Activated T-helper 1 cell treated with anti-CD3 and anti-CD28 coated beads, Interleukin-12 subunit alpha, Interleukin-12 subunit beta, Interleukin-2, Interleukin-4 antibody, amounts not matched to agents 30 ng/mL and 10 ng/mL and 1 ng/mL, durations not matched to agents 14 hours and 24 hours and 36 hours (primary cell): Measurements from ENCODE around the gene CCDC192. TPM values are rescaled to one million over a fixed set of nuclear protein-coding genes. Genes with fewer than 3 reads are reported as not detected.
"Not testable (repeated sequence)": the region's sequence is repeated elsewhere in the genome, so short reads cannot be mapped to it uniquely, and the experiment has no call there.

Experiments
- DNase-seq: peaks from one replicate; pipeline ENCODE4 v3.0.0; 2021; ENCODE audit warnings: low spot score
- H3K27ac Mint-ChIP-seq: one replicate; pipeline ENCODE4 v1.8.0; 2021; ENCODE audit warnings: mild to moderate bottlenecking, mixed read lengths
- H3K27me3 Mint-ChIP-seq: one replicate; pipeline ENCODE4 v1.8.0; 2022; ENCODE audit warnings: mild to moderate bottlenecking, moderate library complexity, mixed read lengths; ENCODE audit not compliant: insufficient read depth
- H3K36me3 Mint-ChIP-seq: one replicate; pipeline ENCODE4 v1.8.0; 2021; ENCODE audit warnings: low read depth, mixed read lengths
- H3K4me1 Mint-ChIP-seq: one replicate; pipeline ENCODE4 v1.8.0; 2021; ENCODE audit warnings: low read depth, mixed read lengths
- H3K4me3 Mint-ChIP-seq: one replicate; pipeline ENCODE4 v1.8.0; 2021; ENCODE audit warnings: mild to moderate bottlenecking, moderate library complexity, mixed read lengths
- H3K9me3 Mint-ChIP-seq: one replicate; pipeline ENCODE4 v1.8.0; 2021; ENCODE audit warnings: mixed read lengths
- intact Hi-C: fragments of 100-400 bp; cut with micrococcal nuclease; formaldehyde crosslinking; loops from one replicate; pipeline ENCODE4 v1.15.1; 2024
- total RNA-seq: library from RNA; stranded (reverse); gene quantifications from 2 replicates; pipeline ENCODE4 v1.2.3, GENCODE V29; 2022

CCDC192 gene
- total RNA-seq, 1 donor from 2014 or later = not detected

DNA sequence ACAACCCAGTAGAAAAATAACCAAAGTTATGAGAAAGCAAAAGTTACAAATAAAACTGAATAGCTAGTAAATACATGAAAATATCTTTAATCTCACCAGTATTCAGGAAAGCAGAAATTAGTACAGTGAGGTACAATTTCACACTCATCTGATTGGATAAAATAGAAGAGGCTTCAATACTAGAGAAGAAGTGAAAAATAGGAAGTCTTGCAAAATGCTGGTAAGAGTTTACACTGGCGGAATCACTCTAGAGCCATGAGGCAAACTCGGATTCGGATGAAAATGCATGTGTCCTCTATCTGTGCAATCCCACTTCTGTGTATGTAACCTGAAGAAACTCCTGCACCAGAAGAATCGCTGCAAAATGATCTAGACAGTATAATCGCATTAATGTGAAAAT, 128.9 kb downstream of the CCDC192 start:
- no peaks in the 10 kb centered on the region for H3K36me3 Mint-ChIP-seq
- H3K27ac Mint-ChIP-seq = no peak overlapping the region
- H3K9me3 Mint-ChIP-seq = no peaks in the 10 kb centered on the region
- H3K4me1 Mint-ChIP-seq = no peaks in the 10 kb centered on the region
- no peak for DNase-seq
- intact Hi-C loops = no loop called here
- no peak overlapping the region for H3K4me3 Mint-ChIP-seq
- peaks cover 24% of the 10 kb centered on the region for H3K27me3 Mint-ChIP-seq

DNA sequence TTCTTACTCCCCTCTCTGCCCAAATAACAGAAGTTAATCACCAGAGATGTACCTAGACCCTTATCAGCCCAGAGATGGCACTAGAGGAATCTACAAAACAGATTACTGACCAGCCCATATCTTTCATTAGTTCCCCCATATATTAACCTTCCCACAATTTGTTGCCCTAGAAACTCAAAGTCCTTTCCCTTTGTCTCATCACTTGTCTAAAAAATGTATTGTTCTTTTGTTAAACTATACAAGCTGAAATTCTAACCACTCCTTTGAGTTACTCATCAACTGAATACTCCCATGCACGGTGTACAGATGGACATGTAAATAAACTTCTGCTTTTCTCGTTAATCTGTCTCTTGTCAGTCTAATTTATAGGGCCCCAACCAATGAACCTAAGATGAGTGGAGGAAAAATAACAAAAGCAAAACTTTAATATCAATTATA, 130.9 kb downstream of the CCDC192 start:
- H3K4me3 Mint-ChIP-seq = no peak overlapping the region
- H3K4me1 Mint-ChIP-seq = no peaks in the 10 kb centered on the region
- peaks cover 14% of the 10 kb centered on the region for H3K27me3 Mint-ChIP-seq
- intact Hi-C loops = no loop called here
- no peaks in the 10 kb centered on the region for H3K36me3 Mint-ChIP-seq
- no peak for DNase-seq
- no peak overlapping the region for H3K27ac Mint-ChIP-seq
- no peaks in the 10 kb centered on the region for H3K9me3 Mint-ChIP-seq

DNA sequence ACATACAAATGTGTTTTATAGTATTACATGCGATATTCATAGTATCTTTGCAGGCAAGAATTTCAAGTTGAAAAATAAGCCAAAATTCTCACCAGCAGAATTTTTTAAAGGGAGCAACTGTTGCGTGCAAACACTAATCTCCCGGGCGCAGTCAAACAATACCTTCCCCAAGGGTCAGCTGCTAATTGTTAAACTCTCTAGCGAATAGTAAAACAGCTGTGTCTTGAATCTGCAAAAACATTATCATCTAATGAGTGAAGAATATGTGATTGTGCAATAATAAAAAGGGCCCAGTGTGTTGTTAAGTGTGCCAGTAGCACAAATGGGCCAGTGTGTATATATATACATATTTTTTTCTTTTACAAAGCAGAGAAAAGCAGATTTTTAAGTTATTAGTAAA, 131.4 kb downstream of the CCDC192 start:
- intact Hi-C loops = no loop called here
- no peaks in the 10 kb centered on the region for H3K9me3 Mint-ChIP-seq
- no peak for DNase-seq
- no peaks in the 10 kb centered on the region for H3K36me3 Mint-ChIP-seq
- no peak overlapping the region for H3K27ac Mint-ChIP-seq
- H3K4me3 Mint-ChIP-seq = no peak overlapping the region
- H3K4me1 Mint-ChIP-seq = no peaks in the 10 kb centered on the region
- H3K27me3 Mint-ChIP-seq = peaks cover 14% of the 10 kb centered on the region

DNA sequence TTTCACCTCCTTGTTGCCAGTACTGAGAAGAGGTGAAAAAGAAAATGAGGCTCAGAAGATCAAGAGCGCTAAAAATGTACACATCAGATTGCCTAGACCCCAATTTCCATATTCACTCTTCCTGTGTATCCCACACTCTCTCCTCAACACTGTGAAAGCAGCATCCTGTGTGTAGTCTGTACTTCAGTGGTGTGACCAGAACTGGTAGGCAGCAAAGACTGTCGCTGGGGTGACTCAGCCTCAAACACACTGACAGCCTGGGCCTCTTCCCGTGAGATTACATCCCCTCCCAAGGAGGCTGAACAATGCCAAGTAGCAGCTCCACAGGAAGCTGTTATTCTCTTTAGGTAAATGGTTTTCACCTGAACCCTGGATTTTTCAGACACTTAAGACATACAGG, 135.5 kb downstream of the CCDC192 start:
- intact Hi-C loops = no loop called here
- peaks cover 8% of the 10 kb centered on the region for H3K27me3 Mint-ChIP-seq
- DNase-seq = no peak
- no peaks in the 10 kb centered on the region for H3K9me3 Mint-ChIP-seq
- H3K4me3 Mint-ChIP-seq = no peak overlapping the region
- H3K27ac Mint-ChIP-seq = no peak overlapping the region
- no peaks in the 10 kb centered on the region for H3K4me1 Mint-ChIP-seq
- no peaks in the 10 kb centered on the region for H3K36me3 Mint-ChIP-seq

- H3K9me3 Mint-ChIP-seq = no peaks in the 10 kb centered on the region
These were observed 135.9 kb downstream of the CCDC192 start for GRCh38 chr5:127839072-127839471.

DNA sequence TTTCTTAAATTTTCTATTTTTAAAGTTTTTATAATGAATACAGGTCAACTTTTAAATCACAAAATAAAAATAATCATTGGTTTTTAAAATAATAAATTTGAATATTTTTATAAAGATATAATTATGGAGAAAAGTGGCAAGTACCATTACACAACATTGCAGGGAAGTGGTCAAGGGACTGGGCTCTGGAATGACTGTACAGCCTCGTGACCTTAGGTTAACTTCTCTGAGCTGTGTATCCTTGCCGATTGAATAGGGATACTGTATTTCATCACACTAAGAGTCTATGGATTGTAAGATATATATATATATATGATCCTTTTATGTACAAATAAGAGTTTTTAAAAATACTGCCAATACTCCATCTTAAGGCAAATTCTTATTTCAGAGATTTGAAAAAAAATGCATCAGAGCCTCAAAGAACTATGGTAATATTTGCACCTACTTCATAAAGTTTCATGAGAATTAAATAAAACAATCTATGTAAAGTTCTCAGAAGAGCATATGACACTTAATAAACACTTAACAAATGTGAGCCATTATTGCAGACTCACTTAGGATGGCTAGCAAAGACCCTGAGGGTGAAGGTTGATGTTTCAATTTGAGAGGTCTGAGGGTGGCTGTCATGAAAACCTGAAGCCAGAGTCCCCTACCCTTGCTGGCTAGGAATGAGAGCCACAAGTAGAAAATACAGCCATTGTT, 136.5 kb downstream of the CCDC192 start:
- H3K4me1 Mint-ChIP-seq = no peaks in the 10 kb centered on the region
- no peaks in the 10 kb centered on the region for H3K36me3 Mint-ChIP-seq

More at GRCh38 chr5:127839072-127839471, 135.9 kb downstream of the CCDC192 start:
- intact Hi-C loops = no loop called here
- H3K4me1 Mint-ChIP-seq = no peaks in the 10 kb centered on the region
- H3K36me3 Mint-ChIP-seq = no peaks in the 10 kb centered on the region
- peaks cover 4% of the 10 kb centered on the region for H3K27me3 Mint-ChIP-seq
- no peak overlapping the region for H3K27ac Mint-ChIP-seq
- DNase-seq = no peak
- H3K4me3 Mint-ChIP-seq = no peak overlapping the region

DNA sequence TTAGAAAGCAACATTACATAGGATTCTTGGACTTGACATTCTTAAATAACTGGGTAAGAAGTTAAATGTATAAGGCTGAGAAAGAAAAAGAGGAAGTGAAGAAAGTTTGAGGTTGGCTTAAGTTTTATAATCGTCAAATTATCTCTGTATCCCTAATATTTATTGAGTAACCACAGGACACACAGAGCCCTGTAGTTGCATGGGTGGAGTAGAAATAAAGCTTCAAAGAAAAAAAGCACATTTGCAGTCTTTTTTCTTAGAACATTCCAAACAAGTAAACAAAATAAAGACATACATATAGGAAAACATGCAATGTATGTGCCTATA, 137.0 kb downstream of the CCDC192 start:
- no peak for DNase-seq
- no peak overlapping the region for H3K27ac Mint-ChIP-seq
- H3K36me3 Mint-ChIP-seq = no peaks in the 10 kb centered on the region
- no peaks in the 10 kb centered on the region for H3K9me3 Mint-ChIP-seq
- no peaks in the 10 kb centered on the region for H3K4me1 Mint-ChIP-seq
- intact Hi-C loops = no loop called here
- no peaks in the 10 kb centered on the region for H3K27me3 Mint-ChIP-seq
- H3K4me3 Mint-ChIP-seq = no peak overlapping the region

More for the DNA sequence above, 136.5 kb downstream of the CCDC192 start:
- Mint-ChIP-seq H3K9me3 (no peaks in the 10 kb centered on the region), H3K27ac (no peak overlapping the region), H3K27me3 (no peaks in the 10 kb centered on the region), H3K4me3 (no peak overlapping the region)
- intact Hi-C loops = no loop called here
- no peak for DNase-seq

- Mint-ChIP-seq H3K9me3 (no peaks in the 10 kb centered on the region), H3K36me3 (no peaks in the 10 kb centered on the region), H3K4me3 (no peak overlapping the region), H3K4me1 (no peaks in the 10 kb centered on the region), H3K27me3 (no peaks in the 10 kb centered on the region), H3K27ac (no peak overlapping the region)
- intact Hi-C loops = no loop called here
- no peak for DNase-seq
These were observed 137.6 kb downstream of the CCDC192 start for GRCh38 chr5:127840809-127841208.

DNA sequence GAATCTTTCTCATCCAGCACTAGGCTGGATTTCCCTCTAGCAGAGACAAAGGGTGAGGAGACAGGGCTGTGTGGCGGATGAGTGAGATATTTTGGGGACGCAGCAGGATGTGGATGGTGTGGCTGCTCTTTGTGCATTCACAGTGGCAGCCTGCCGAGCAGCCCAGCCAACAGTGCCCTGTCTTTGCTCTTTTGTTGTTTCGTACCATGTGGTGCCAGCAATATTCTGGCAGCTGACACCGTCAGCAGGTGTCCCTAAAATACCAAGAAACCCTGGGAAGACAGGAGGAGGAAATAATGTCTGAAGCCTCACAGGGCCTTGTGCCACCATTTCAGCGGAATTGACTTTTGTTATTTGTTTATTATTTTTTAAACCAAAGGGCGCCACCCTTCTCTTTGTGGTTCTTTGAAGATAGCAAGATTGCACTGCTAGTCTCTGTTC, 141.4 kb downstream of the CCDC192 start:
- intact Hi-C loops = no loop called here
- Mint-ChIP-seq H3K27me3 (no peaks in the 10 kb centered on the region), H3K36me3 (no peaks in the 10 kb centered on the region), H3K4me1 (no peaks in the 10 kb centered on the region), H3K27ac (no peak overlapping the region), H3K9me3 (no peaks in the 10 kb centered on the region), H3K4me3 (no peak overlapping the region)
- DNase-seq = no peak

DNA sequence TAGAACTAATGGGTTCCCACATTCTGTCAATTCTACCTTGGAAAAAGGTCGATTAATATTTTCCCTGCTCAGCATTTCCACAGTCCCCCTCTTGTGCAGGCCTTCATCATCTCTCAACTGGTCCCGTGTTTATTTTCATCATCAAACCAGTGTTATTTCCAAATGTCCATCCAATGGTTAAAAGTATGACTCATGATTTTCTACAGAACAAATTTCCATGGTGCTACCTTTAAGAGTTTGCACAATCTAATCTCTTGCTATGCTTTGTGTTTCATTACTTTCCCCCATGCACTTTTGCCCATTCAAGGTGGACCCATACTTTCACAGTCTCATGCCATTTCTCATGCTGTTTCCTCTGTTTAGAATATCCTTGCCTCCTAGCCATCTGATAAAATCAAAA, 143.7 kb downstream of the CCDC192 start:
- H3K27me3 Mint-ChIP-seq = no peaks in the 10 kb centered on the region
- intact Hi-C loops = no loop called here
- no peaks in the 10 kb centered on the region for H3K9me3 Mint-ChIP-seq
- DNase-seq = no peak
- H3K36me3 Mint-ChIP-seq = no peaks in the 10 kb centered on the region
- no peak overlapping the region for H3K27ac Mint-ChIP-seq
- H3K4me3 Mint-ChIP-seq = no peak overlapping the region
- H3K4me1 Mint-ChIP-seq = no peaks in the 10 kb centered on the region

- DNase-seq, H3K4me3 Mint-ChIP-seq, H3K36me3 Mint-ChIP-seq, H3K4me1 Mint-ChIP-seq, H3K27me3 Mint-ChIP-seq, H3K9me3 Mint-ChIP-seq, intact Hi-C loops, H3K27ac Mint-ChIP-seq: not testable (repeated sequence)
These were observed 144.4 kb downstream of the CCDC192 start for GRCh38 chr5:127847641-127848040.

DNA sequence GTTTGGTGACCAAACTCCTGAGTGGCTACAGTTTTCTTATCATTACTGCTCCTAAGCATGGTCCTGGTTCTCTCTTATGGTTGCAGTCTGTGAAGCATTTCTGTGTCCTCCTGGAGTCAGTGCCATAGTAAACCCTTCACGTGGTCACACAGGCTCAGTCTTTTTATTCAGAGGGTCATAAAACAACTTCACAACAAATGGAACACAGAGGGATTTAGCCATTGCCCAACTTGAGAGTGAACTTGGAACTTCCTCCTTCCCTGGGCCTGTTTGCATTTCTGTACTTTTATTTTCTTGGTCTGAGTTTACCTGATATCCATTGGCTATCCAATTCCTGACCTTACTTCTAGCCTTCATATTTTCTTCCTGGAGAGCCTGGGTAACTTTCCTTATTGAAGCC, 144.9 kb downstream of the CCDC192 start:
- Mint-ChIP-seq H3K27ac (no peak overlapping the region), H3K4me1 (no peaks in the 10 kb centered on the region), H3K27me3 (no peaks in the 10 kb centered on the region), H3K9me3 (no peaks in the 10 kb centered on the region), H3K36me3 (no peaks in the 10 kb centered on the region), H3K4me3 (no peak overlapping the region)
- no peak for DNase-seq
- intact Hi-C loops = no loop called here

DNA sequence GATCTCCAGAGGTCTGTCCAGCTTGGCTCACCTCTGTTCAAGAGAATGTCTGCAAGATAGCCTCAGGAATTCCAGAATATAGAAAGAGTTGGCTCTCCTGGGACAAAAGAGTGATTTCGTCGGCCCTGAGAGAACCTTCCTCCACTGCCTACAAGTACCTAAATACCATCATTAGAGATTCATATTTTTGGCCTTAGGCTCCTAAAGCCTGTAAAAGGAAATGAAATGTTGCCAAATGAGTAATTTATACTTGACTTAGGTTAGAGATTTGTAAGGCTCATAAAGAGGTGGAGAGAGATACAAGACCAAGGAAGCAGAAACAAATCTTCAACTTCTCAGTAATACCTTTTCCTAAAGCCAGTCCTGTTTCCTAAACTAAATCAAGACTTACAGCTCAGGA, 146.2 kb downstream of the CCDC192 start:
- DNase-seq = no peak
- Mint-ChIP-seq H3K4me1 (no peaks in the 10 kb centered on the region), H3K4me3 (no peak overlapping the region), H3K27me3 (no peaks in the 10 kb centered on the region), H3K9me3 (no peaks in the 10 kb centered on the region), H3K27ac (no peak overlapping the region), H3K36me3 (no peaks in the 10 kb centered on the region)
- intact Hi-C loops = no loop called here

DNA sequence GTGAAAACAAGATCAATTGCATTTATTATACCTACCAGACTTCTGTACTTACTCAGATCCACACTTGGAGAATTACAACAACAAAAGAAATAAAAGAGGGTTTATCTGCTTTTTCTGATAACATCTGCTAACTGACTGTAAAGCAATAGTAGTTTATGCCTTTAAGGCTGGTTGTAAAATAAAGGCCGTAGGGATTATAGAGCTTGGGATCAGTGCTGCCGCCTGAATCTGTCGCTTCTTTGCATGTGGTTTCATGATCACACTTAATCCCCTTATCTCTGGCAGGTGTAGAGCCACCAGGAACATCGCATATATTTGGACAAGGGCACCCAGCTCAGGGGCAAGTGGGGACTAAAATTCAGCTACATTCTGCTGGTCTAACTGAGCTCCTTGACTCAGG, 146.7 kb downstream of the CCDC192 start:
- H3K4me1 Mint-ChIP-seq = no peaks in the 10 kb centered on the region
- no peak overlapping the region for H3K27ac Mint-ChIP-seq
- no peak overlapping the region for H3K4me3 Mint-ChIP-seq
- no peaks in the 10 kb centered on the region for H3K36me3 Mint-ChIP-seq
- no peaks in the 10 kb centered on the region for H3K27me3 Mint-ChIP-seq
- H3K9me3 Mint-ChIP-seq = no peaks in the 10 kb centered on the region
- intact Hi-C loops = no loop called here
- no peak for DNase-seq
